Liver (tissue), 9 donors: ENCODE data around the gene OGFOD3. TPM values are rescaled to one million over a fixed set of nuclear protein-coding genes. Genes with fewer than 3 reads are reported as not detected.

ENCODE experiments used
- DNase-seq: peaks from one replicate; pipeline ENCODE4 v3.0.0-alpha.2; 2017; ENCODE audit warnings: low spot score
- H3K27ac ChIP-seq, 2 donors: one replicate each; pipeline ENCODE4 v1.7.0; 2013; ENCODE audit warnings: inconsistent platforms in 2 of 2, low read length in 2 of 2, control low read depth in 1 of 2, low read depth in 1 of 2, mild to moderate bottlenecking in 1 of 2
- H3K27me3 ChIP-seq, 4 donors: one replicate each; pipeline versions ENCODE4 v1.6.1 to v1.7.0; 2013; ENCODE audit warnings: low read length in 3 of 4, inconsistent platforms in 1 of 4, mild to moderate bottlenecking in 1 of 4, moderate library complexity in 1 of 4; ENCODE audit not compliant: control insufficient read depth in 4 of 4, insufficient read depth in 4 of 4
- H3K36me3 ChIP-seq, 4 donors: one replicate each; pipeline versions ENCODE4 v1.6.1 to v1.7.0; 2013; ENCODE audit warnings: low read length in 3 of 4, mild to moderate bottlenecking in 3 of 4, low read depth in 1 of 4, moderate library complexity in 1 of 4; ENCODE audit not compliant: control insufficient read depth in 4 of 4, insufficient read depth in 3 of 4
- H3K4me1 ChIP-seq, 4 donors: one replicate each; pipeline versions ENCODE4 v1.6.1 to v1.7.0; 2013; ENCODE audit warnings: low read length in 3 of 4, mild to moderate bottlenecking in 3 of 4, moderate library complexity in 1 of 4; ENCODE audit not compliant: control insufficient read depth in 4 of 4, insufficient read depth in 4 of 4
- H3K4me3 ChIP-seq, 3 donors: one replicate each; pipeline versions ENCODE4 v1.6.1 to v1.7.0; 2013; ENCODE audit warnings: low read length in 3 of 3, control low read depth in 1 of 3, low read depth in 1 of 3, mild to moderate bottlenecking in 1 of 3
- H3K9ac ChIP-seq, 2 donors: one replicate each; pipeline ENCODE4 v1.7.0; 2013; ENCODE audit warnings: low read length in 2 of 2, mild to moderate bottlenecking in 2 of 2, moderate library complexity in 2 of 2, control low read depth in 1 of 2, low read depth in 1 of 2
- H3K9me3 ChIP-seq, 4 donors: one replicate each; pipeline versions ENCODE4 v1.6.1 to v1.7.0; 2013; ENCODE audit warnings: low read length in 3 of 4; ENCODE audit not compliant: control insufficient read depth in 4 of 4
- EGR1 ChIP-seq, 2 donors: IDR thresholded peaks; 2 replicates each; pipeline ENCODE4 v1.6.1; 2016 to 2018; ENCODE audit warnings: antibody characterized with exemption in 2 of 2, low read depth in 2 of 2
- FOXA2 ChIP-seq: IDR thresholded peaks from 2 replicates; pipeline ENCODE4 v1.6.1; 2016; ENCODE audit warnings: antibody characterized with exemption
- GABPA ChIP-seq, 2 donors: IDR thresholded peaks in 1 of 2; conservative IDR thresholded peaks in 1 of 2; 2 replicates each; pipeline ENCODE4 v1.6.1; 2016; ENCODE audit warnings: antibody characterized with exemption in 2 of 2, mild to moderate bottlenecking in 1 of 2, moderate library complexity in 1 of 2
- HNF4A ChIP-seq, 2 donors: conservative IDR thresholded peaks; 2 replicates each; pipeline ENCODE4 v1.6.1; 2016; ENCODE audit warnings: antibody characterized with exemption in 2 of 2, mild to moderate bottlenecking in 2 of 2
- HNF4G ChIP-seq: IDR thresholded peaks from 2 replicates; pipeline ENCODE4 v1.6.1; 2016; ENCODE audit warnings: antibody characterized with exemption
- RAD21 ChIP-seq, 2 donors: IDR thresholded peaks; 2 replicates each; pipeline ENCODE4 v1.6.1; 2016; ENCODE audit warnings: antibody characterized with exemption in 2 of 2, mild to moderate bottlenecking in 2 of 2
- RXRA ChIP-seq, 2 donors: IDR thresholded peaks; 2 replicates each; pipeline ENCODE4 v1.6.1; 2017 to 2018; ENCODE audit warnings: antibody characterized with exemption in 2 of 2, mild to moderate bottlenecking in 1 of 2
- SP1 ChIP-seq: IDR thresholded peaks from 2 replicates; pipeline ENCODE4 v1.6.1; 2018; ENCODE audit warnings: antibody characterized with exemption, mild to moderate bottlenecking
- TAF1 ChIP-seq: conservative IDR thresholded peaks from 2 replicates; pipeline ENCODE4 v1.6.1; 2016; ENCODE audit warnings: antibody characterized with exemption, mild to moderate bottlenecking
- YY1 ChIP-seq: IDR thresholded peaks from 2 replicates; pipeline ENCODE4 v1.6.1; 2016; ENCODE audit warnings: antibody characterized with exemption, mild to moderate bottlenecking
- WGBS: extraction: QIAGEN DNeasy Blood & Tissue Kit; methylation state at CpG from one replicate; pipeline ENCODE4 v1.1.7; 2013; 5-methylcytosine and 5-hydroxymethylcytosine counted together
- polyA plus RNA-seq, 2 donors: library from polyadenylated mRNA; stranded (reverse) in 1 of 2; unstranded in 1 of 2; fragments of 200-250 nt in 1 of 2; fragments of >200 nt in 1 of 2; fragmentation: Nextera tagmentation in 1 of 2; extraction: Ambion mirVana in 1 of 2; gene quantifications; one replicate each; pipeline versions ENCODE4 v1.2.1 to v1.2.3, GENCODE V29; 2013 to 2015
- total RNA-seq, 2 donors: library from RNA; depleted of rRNA; stranded (reverse); fragments of >200 nt; gene quantifications; one replicate each; pipeline ENCODE4 v1.2.3, GENCODE V29; 2014
- TF ChIP-seq, protein P1 (sequence below): fragments of 150-350 bp; IDR thresholded peaks from 2 replicates; pipeline ENCODE4 v1.5.1; 2017; ENCODE audit warnings: improper control_type of control experiment, low read depth, low read length; ENCODE audit not compliant: missing input control
- TF ChIP-seq, protein P2 (sequence below): IDR thresholded peaks from 2 replicates; pipeline ENCODE4 v1.6.1; 2016; ENCODE audit warnings: antibody characterized with exemption, mild to moderate bottlenecking
- TF ChIP-seq, protein P3 (sequence below): IDR thresholded peaks from 2 replicates; pipeline ENCODE4 v1.6.1; 2016; ENCODE audit warnings: antibody characterized with exemption
- TF ChIP-seq, protein P4 (sequence below): IDR thresholded peaks from 2 replicates; pipeline ENCODE4 v1.6.1; 2016; ENCODE audit warnings: antibody characterized with exemption
- donor health status: healthy.
- donor health status: healthy.
- donor health status: healthy.
- donor health status: healthy.
- donor health status: healthy.

The OGFOD3 gene
- total and polyA plus RNA-seq, 4 donors = 15.0 to 23.2 (median 18.5) TPM

GRCh38 chr17:82386881-82387704 is 31.3 kb downstream of the OGFOD3 start:
- no peak overlapping the region for H3K9ac ChIP-seq
- 74% methylated on average over 38 of the region's 38 CpGs for WGBS
- H3K27ac ChIP-seq = no peak overlapping the region
- H3K9me3 ChIP-seq = no peaks in the 10 kb centered on the region
- H3K4me3 ChIP-seq = no peak overlapping the region
- H3K36me3 ChIP-seq = peaks cover 0 to 5% (median 1%) of the 10 kb centered on the region in 4 donors
- DNase-seq = no peak
- TF ChIP-seq, protein P1, sequence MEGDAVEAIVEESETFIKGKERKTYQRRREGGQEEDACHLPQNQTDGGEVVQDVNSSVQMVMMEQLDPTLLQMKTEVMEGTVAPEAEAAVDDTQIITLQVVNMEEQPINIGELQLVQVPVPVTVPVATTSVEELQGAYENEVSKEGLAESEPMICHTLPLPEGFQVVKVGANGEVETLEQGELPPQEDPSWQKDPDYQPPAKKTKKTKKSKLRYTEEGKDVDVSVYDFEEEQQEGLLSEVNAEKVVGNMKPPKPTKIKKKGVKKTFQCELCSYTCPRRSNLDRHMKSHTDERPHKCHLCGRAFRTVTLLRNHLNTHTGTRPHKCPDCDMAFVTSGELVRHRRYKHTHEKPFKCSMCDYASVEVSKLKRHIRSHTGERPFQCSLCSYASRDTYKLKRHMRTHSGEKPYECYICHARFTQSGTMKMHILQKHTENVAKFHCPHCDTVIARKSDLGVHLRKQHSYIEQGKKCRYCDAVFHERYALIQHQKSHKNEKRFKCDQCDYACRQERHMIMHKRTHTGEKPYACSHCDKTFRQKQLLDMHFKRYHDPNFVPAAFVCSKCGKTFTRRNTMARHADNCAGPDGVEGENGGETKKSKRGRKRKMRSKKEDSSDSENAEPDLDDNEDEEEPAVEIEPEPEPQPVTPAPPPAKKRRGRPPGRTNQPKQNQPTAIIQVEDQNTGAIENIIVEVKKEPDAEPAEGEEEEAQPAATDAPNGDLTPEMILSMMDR = no peak
- TF ChIP-seq HNF4A (conservative IDR thresholded peaks at IDR 0.05) = no peak
- no peak for TF ChIP-seq YY1
- no peak for TF ChIP-seq SP1
- TF ChIP-seq, protein P2, sequence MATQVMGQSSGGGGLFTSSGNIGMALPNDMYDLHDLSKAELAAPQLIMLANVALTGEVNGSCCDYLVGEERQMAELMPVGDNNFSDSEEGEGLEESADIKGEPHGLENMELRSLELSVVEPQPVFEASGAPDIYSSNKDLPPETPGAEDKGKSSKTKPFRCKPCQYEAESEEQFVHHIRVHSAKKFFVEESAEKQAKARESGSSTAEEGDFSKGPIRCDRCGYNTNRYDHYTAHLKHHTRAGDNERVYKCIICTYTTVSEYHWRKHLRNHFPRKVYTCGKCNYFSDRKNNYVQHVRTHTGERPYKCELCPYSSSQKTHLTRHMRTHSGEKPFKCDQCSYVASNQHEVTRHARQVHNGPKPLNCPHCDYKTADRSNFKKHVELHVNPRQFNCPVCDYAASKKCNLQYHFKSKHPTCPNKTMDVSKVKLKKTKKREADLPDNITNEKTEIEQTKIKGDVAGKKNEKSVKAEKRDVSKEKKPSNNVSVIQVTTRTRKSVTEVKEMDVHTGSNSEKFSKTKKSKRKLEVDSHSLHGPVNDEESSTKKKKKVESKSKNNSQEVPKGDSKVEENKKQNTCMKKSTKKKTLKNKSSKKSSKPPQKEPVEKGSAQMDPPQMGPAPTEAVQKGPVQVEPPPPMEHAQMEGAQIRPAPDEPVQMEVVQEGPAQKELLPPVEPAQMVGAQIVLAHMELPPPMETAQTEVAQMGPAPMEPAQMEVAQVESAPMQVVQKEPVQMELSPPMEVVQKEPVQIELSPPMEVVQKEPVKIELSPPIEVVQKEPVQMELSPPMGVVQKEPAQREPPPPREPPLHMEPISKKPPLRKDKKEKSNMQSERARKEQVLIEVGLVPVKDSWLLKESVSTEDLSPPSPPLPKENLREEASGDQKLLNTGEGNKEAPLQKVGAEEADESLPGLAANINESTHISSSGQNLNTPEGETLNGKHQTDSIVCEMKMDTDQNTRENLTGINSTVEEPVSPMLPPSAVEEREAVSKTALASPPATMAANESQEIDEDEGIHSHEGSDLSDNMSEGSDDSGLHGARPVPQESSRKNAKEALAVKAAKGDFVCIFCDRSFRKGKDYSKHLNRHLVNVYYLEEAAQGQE = no peak
- TF ChIP-seq, protein P3, sequence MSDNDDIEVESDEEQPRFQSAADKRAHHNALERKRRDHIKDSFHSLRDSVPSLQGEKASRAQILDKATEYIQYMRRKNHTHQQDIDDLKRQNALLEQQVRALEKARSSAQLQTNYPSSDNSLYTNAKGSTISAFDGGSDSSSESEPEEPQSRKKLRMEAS = no peak
- no peak for TF ChIP-seq GABPA (IDR thresholded peaks at IDR 0.05 in 1 of 2, conservative IDR thresholded peaks at IDR 0.05 in 1 of 2)
- no peak for TF ChIP-seq HNF4G
- TF ChIP-seq RXRA (IDR thresholded peaks at IDR 0.05) = no peak
- TF ChIP-seq EGR1 (IDR thresholded peaks at IDR 0.05; ENCODE audit: low read depth in 2 of 2) = no peak
- TF ChIP-seq, protein P4, sequence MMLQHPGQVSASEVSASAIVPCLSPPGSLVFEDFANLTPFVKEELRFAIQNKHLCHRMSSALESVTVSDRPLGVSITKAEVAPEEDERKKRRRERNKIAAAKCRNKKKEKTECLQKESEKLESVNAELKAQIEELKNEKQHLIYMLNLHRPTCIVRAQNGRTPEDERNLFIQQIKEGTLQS = no peak
- no peak for TF ChIP-seq RAD21 (IDR thresholded peaks at IDR 0.05)
- TF ChIP-seq FOXA2 = no peak
- no peaks in the 10 kb centered on the region for H3K27me3 ChIP-seq
- peaks cover 18 to 24% (median 21%) of the 10 kb centered on the region in 4 donors for H3K4me1 ChIP-seq

DNA sequence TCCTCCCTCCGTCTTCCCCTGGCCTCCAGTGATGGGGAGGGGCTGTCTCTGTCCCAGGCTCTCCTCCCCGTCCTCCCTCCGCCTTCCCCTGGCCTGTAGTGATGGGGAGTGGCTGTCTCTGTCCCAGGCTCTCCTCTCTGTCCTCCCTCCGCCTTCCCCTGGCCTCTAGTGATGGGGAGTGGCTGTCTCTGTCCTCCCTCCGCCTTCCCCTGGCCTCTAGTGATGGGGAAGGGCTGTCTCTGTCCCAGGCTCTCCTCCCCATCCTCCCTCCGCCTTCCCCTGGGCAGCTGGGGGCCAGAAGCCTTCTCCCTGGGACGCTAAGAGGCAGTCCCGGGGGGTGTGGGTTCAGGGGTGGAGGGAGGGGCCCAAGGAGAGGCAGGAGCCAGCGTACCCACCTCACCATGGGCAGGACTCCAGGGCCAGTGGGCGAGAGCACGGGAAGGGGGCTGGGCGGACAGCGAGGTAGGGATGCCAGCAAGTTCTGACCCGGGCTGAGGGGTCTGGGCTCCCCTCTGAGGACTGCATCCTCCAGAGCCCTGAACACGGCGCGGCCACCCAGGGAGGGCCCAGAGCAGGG is 32.0 kb downstream of the OGFOD3 start:
- H3K9me3 ChIP-seq = no peaks in the 10 kb centered on the region
- H3K4me3 ChIP-seq = no peak overlapping the region
- no peaks in the 10 kb centered on the region for H3K27me3 ChIP-seq
- no peak for DNase-seq
- no peak overlapping the region for H3K27ac ChIP-seq
- 78% methylated on average over 17 of the region's 17 CpGs for WGBS
- H3K4me1 ChIP-seq = peaks cover 18 to 24% (median 21%) of the 10 kb centered on the region in 4 donors
- TF ChIP-seq, protein P1 = no peak
- TF ChIP-seq, protein P3 = no peak
- TF ChIP-seq EGR1 (IDR thresholded peaks at IDR 0.05; ENCODE audit: low read depth in 2 of 2) = no peak
- no peak for TF ChIP-seq HNF4A (conservative IDR thresholded peaks at IDR 0.05)
- no peak for TF ChIP-seq GABPA (IDR thresholded peaks at IDR 0.05 in 1 of 2, conservative IDR thresholded peaks at IDR 0.05 in 1 of 2)
- TF ChIP-seq TAF1 = no peak
- H3K9ac ChIP-seq = no peak overlapping the region
- no peaks in the 10 kb centered on the region for H3K36me3 ChIP-seq
